Neural cell (in vitro differentiated cells): ENCODE results near the gene TAF5L. TPM values are rescaled to one million over a fixed set of nuclear protein-coding genes. Genes with fewer than 3 reads are reported as not detected.

Experiments used
- H2AFZ ChIP-seq: fragments of 200-600, 300-800 bp; sonication (generic), shearing (Covaris generic); 2 replicates; pipeline ENCODE4 v1.6.0; 2014; ENCODE audit warnings: low read depth, mild to moderate bottlenecking, antibody characterized with exemption, low read length, moderate library complexity
- H3F3A ChIP-seq: fragments of 200-600 bp; shearing (Covaris generic); 2 replicates; pipeline ENCODE4 v1.6.1; 2016; ENCODE audit warnings: mild to moderate bottlenecking, moderate library complexity, mixed read lengths, antibody characterized with exemption, low read length; ENCODE audit not compliant: insufficient read depth, poor library complexity, severe bottlenecking
- H3K27ac ChIP-seq: fragments of 200-600, 300-800 bp; sonication (generic), shearing (Covaris generic); 2 replicates; pipeline ENCODE4 v1.5.1; 2014; ENCODE audit warnings: mild to moderate bottlenecking, low read length, moderate library complexity
- H3K27me3 ChIP-seq: fragments of 300-800, 200-600 bp; sonication (generic), shearing (Covaris generic); 2 replicates; pipeline ENCODE4 v1.6.0; 2014; ENCODE audit warnings: mild to moderate bottlenecking, low read depth, low read length, moderate library complexity; ENCODE audit not compliant: insufficient read depth
- H3K36me3 ChIP-seq: fragments of 300-800, 200-600 bp; sonication (generic), shearing (Covaris generic); 2 replicates; pipeline ENCODE4 v1.5.1; 2014; ENCODE audit warnings: mild to moderate bottlenecking, antibody characterized with exemption, low read length, moderate library complexity; ENCODE audit not compliant: insufficient read depth
- H3K4me2 ChIP-seq: fragments of 300-800, 200-600 bp; sonication (generic), shearing (Covaris generic); 2 replicates; pipeline ENCODE4 v1.6.0; 2014; ENCODE audit warnings: mild to moderate bottlenecking, low read length
- H3K4me3 ChIP-seq: fragments of 300-800, 200-600 bp; sonication (generic), shearing (Covaris generic); 2 replicates; pipeline ENCODE4 v1.5.1; 2014; ENCODE audit warnings: mild to moderate bottlenecking, low read length, moderate library complexity
- H3K79me2 ChIP-seq: fragments of 200-600 bp; shearing (Covaris generic); replicated peaks from 2 replicates; pipeline ENCODE4 v1.6.0; 2014; ENCODE audit warnings: mild to moderate bottlenecking, low read length, moderate library complexity; ENCODE audit not compliant: insufficient read depth
- H3K9ac ChIP-seq: fragments of 300-800, 200-600 bp; sonication (generic), shearing (Covaris generic); 2 replicates; pipeline ENCODE4 v1.6.1; 2016; ENCODE audit warnings: mild to moderate bottlenecking, low read length, mixed read lengths
- H3K9me2 ChIP-seq: fragments of 200-600 bp; shearing (Covaris generic); 2 replicates; pipeline ENCODE4 v1.6.1; 2016; ENCODE audit warnings: mild to moderate bottlenecking, low read length, mixed read lengths; ENCODE audit not compliant: insufficient read depth
- H3K9me3 ChIP-seq: fragments of 200-600, 300-800 bp; sonication (generic), shearing (Covaris generic); 2 replicates; pipeline ENCODE4 v1.6.1; 2016; ENCODE audit warnings: mild to moderate bottlenecking, mixed run types, low read length, moderate library complexity, mixed read lengths
- H4K20me1 ChIP-seq: fragments of 200-600 bp; shearing (Covaris generic); 2 replicates; pipeline ENCODE4 v1.6.1; 2016; ENCODE audit warnings: mild to moderate bottlenecking, mixed run types; ENCODE audit not compliant: insufficient read depth
- CTCF ChIP-seq: fragments of 450-650 bp; IDR thresholded peaks from 2 replicates; pipeline ENCODE4 v1.5.1; 2014; ENCODE audit warnings: antibody characterized with exemption, mild to moderate bottlenecking, moderate library complexity; ENCODE audit not compliant: poor library complexity, severe bottlenecking
- EP300 ChIP-seq: fragments of 450-650 bp; conservative IDR thresholded peaks from 2 replicates; pipeline ENCODE4 v1.6.1; 2014; ENCODE audit warnings: antibody characterized with exemption, mild to moderate bottlenecking, moderate library complexity; ENCODE audit not compliant: poor library complexity, severe bottlenecking
- EZH2 ChIP-seq: fragments of 200-600, 300-800 bp; shearing (Covaris generic), sonication (generic); IDR thresholded peaks from 2 replicates; pipeline ENCODE4 v1.6.1; 2014; ENCODE audit warnings: antibody characterized with exemption, low read length, borderline replicate concordance, mild to moderate bottlenecking; ENCODE audit not compliant: insufficient read depth, poor library complexity, severe bottlenecking
- MXI1 ChIP-seq: fragments of 450-650 bp; conservative IDR thresholded peaks from 2 replicates; pipeline ENCODE4 v1.6.1; 2014; ENCODE audit warnings: antibody characterized with exemption, mild to moderate bottlenecking; ENCODE audit not compliant: poor library complexity, severe bottlenecking
- POLR2AphosphoS5 ChIP-seq: IDR thresholded peaks from 2 replicates; pipeline ENCODE4 v1.6.1; 2012
- RAD21 ChIP-seq: fragments of 450-650 bp; conservative IDR thresholded peaks from 2 replicates; pipeline ENCODE4 v1.6.1; 2014; ENCODE audit warnings: antibody characterized with exemption, mild to moderate bottlenecking, moderate library complexity
- REST ChIP-seq: IDR thresholded peaks from 2 replicates; pipeline ENCODE4 v1.6.1; 2012; ENCODE audit warnings: borderline replicate concordance
- SMC3 ChIP-seq: fragments of 450-650 bp; conservative IDR thresholded peaks from 2 replicates; pipeline ENCODE4 v1.6.1; 2014; ENCODE audit warnings: antibody characterized with exemption, mild to moderate bottlenecking, moderate library complexity; ENCODE audit not compliant: poor library complexity
- TAF1 ChIP-seq: IDR thresholded peaks from 2 replicates; pipeline ENCODE4 v1.6.1; 2012; ENCODE audit warnings: low read depth
- polyA plus RNA-seq: library from polyadenylated mRNA; depleted of rRNA; stranded (reverse); fragments of >200 nt; gene quantifications from 2 replicates; pipeline ENCODE4 v1.2.3, GENCODE V29; 2014

TAF5L gene
- polyA plus RNA-seq, 1 donor from 2014 or later: 18.5 TPM

- no peaks in the 10 kb centered on the region for H3K27me3 ChIP-seq
- H3K9me3 ChIP-seq: no peaks in the 10 kb centered on the region
- H3K4me3 ChIP-seq: no peak overlapping the region
- no peak overlapping the region for H3K9ac ChIP-seq
- TF ChIP-seq EZH2: no peak
- no peak for TF ChIP-seq MXI1
- TF ChIP-seq POLR2AphosphoS5: no peak
- no peak for TF ChIP-seq TAF1
- TF ChIP-seq REST: no peak
- no peak for TF ChIP-seq RAD21
- no peak for TF ChIP-seq EP300
- no peak for TF ChIP-seq SMC3
- TF ChIP-seq CTCF: no peak
- H2AFZ ChIP-seq: no peak overlapping the region
- no peaks in the 10 kb centered on the region for H3K9me2 ChIP-seq
- no peak overlapping the region for H3K4me2 ChIP-seq
- no peak overlapping the region for H3K27ac ChIP-seq
- no peaks in the 10 kb centered on the region for H3K36me3 ChIP-seq
- H4K20me1 ChIP-seq: no peaks in the 10 kb centered on the region
- H3F3A ChIP-seq: no peaks in the 10 kb centered on the region
- H3K79me2 ChIP-seq: no peaks in the 10 kb centered on the region
Measured at GRCh38 chr1:229578168-229579058, 47.5 kb downstream of the TAF5L start.

GRCh38 chr1:229574679-229575442 lies 51.1 kb downstream of the TAF5L start:
- H3K79me2 ChIP-seq: no peaks in the 10 kb centered on the region
- H3F3A ChIP-seq: no peaks in the 10 kb centered on the region
- H2AFZ ChIP-seq: no peak overlapping the region
- H3K9me2 ChIP-seq: no peaks in the 10 kb centered on the region
- no peak overlapping the region for H3K9ac ChIP-seq
- TF ChIP-seq EP300 (no peak), CTCF (no peak), MXI1 (no peak), EZH2 (no peak), REST (no peak), TAF1 (no peak), SMC3 (no peak), RAD21 (no peak), POLR2AphosphoS5 (no peak)
- no peaks in the 10 kb centered on the region for H4K20me1 ChIP-seq
- no peak overlapping the region for H3K27ac ChIP-seq
- H3K4me2 ChIP-seq: no peak overlapping the region
- no peak overlapping the region for H3K4me3 ChIP-seq
- no peaks in the 10 kb centered on the region for H3K27me3 ChIP-seq
- no peaks in the 10 kb centered on the region for H3K36me3 ChIP-seq
- no peaks in the 10 kb centered on the region for H3K9me3 ChIP-seq
